Retinal pigment epithelial cell (primary cell): ENCODE results near the gene ATG14.

ENCODE experiments used
- DNase-seq: peaks from one replicate; pipeline ENCODE4 v3.0.0-alpha.2; 2010; ENCODE audit warnings: low read depth
- H3K4me3 ChIP-seq: 2 replicates; pipeline ENCODE4 v1.5.1; 2011; ENCODE audit warnings: mild to moderate bottlenecking, low read length, control low read depth, moderate library complexity
- CTCF ChIP-seq: conservative IDR thresholded peaks from 2 replicates; pipeline ENCODE4 v1.5.1; 2011; ENCODE audit warnings: low read depth, low read length, control low read depth, inconsistent platforms

Gene ATG14

DNA sequence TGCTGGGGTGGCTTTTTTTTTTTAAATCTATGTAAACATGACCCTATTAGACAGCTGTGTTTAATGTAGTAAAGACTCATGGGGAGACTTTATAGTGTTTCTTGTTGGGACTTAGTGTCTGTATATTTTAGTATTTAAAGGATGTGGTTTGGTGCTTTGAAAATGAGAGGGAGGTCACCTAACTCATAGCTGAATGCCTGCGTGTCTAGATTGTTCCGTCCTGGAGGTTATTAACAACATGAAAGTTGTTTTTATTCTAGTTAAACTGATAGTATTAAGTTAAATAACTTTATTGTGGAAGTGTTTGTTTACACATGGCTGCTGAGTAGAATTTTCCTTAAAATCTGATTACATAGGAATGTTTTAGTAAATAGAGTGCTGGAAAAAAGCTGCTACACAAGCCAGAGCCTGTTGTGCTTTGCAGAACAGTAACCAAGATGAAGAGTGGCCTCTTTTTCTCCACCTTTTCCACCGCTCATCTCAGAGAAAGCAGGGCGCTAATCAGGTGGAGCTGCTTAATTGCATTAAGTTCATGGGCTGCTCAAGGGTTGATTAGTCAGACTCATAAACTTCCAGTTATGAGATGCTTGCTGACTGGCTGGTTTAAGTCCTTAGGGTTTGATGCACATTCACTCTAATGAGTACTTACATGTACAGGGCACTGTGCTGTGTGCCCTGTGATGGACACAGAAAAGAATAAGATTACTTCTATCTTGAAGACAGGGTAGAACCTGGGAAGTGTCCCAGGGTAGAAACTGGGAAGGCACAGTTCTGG is 77.7 kb downstream of the ATG14 start:
- DNase-seq = peak; percentile 74
- H3K4me3 ChIP-seq = no peak overlapping the region
- TF ChIP-seq CTCF = no peak

GRCh38 chr14:55332654-55333570 is 78.7 kb downstream of the ATG14 start:
- TF ChIP-seq CTCF = no peak
- H3K4me3 ChIP-seq = no peak overlapping the region
- no peak for DNase-seq

GRCh38 chr14:55329999-55330710 is 81.5 kb downstream of the ATG14 start:
- DNase-seq = no peak
- no peak overlapping the region for H3K4me3 ChIP-seq
- no peak for TF ChIP-seq CTCF

DNA sequence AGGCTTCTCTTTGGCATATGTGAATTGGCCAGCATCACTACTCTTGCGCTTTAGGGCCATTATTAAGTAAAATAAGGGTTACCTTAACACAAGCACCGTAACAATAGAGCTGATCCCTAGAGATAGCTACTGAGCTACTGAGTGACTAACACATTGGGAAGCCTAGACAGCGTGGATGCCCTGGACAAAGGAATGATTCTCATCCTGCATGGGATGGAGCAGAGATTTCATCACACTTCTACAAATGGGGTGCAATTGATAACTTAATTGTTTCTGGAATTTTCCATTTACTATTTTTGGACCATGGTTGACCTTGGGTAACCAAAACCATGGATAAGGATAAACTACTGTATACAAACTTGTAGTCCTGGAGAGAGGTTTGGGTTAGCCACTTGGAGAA is 83.3 kb downstream of the ATG14 start:
- no peak for DNase-seq
- no peak for TF ChIP-seq CTCF
- H3K4me3 ChIP-seq = no peak overlapping the region

DNA sequence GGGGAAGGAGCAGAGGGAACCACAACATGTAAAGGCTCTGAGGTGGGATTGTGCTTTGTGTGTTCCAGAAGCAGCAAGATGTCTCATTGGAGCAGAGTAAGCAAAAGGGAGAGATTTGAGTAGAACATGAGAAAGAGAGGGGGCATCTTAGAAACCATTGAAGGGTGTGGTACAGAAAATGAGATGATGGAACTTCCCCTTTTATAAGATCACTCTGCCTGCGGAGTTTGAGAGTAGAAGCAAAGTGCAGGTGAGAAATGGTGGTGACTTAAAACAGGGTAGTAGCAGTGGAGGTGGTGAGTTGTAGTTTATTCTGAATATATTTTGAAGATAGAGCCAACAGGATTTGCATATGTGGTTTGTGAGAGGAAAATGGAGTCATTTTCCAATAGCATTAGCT is 84.5 kb downstream of the ATG14 start:
- no peak for DNase-seq
- no peak for TF ChIP-seq CTCF
- no peak overlapping the region for H3K4me3 ChIP-seq

DNA sequence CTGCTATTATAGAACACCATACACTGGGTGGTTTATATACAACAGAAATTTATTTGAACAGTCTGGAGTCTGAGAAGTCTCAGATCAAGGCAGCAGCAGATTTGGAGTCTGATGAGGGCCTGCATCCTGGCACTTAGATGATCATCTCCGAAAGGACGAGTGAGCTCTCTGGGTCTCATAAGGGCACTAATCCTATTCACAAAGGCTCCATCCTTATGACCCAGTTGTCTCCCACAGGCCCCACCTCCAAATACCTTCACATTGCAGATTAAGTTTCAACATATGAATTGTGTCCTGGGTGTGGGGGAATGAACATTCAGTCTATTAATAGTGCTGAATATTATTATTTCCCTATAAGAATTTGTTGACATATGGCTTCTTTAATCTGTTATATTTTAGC is 86.8 kb downstream of the ATG14 start:
- no peak for DNase-seq
- no peak for TF ChIP-seq CTCF
- no peak overlapping the region for H3K4me3 ChIP-seq
